Activated CD4-positive, alpha-beta T cell treated with anti-CD3 and anti-CD28 coated beads for 36 hours (primary cell): ENCODE data around the gene KRT6C. TPM values are rescaled to one million over a fixed set of nuclear protein-coding genes. Genes with fewer than 3 reads are reported as not detected.
"Not testable (repeated sequence)": the region's sequence is repeated elsewhere in the genome, so short reads cannot be mapped to it uniquely, and the experiment has no call there.

Experiments
- ATAC-seq: fragments of 200-7000 bp; cut with Tn5 transposase; one replicate; pipeline ENCODE4 v1.10.0; 2021; ENCODE audit warnings: mild to moderate bottlenecking, moderate library complexity
- CTCF ChIA-PET: fragments of 350-600 bp; sonication (Branson Sonifier 250); formaldehyde crosslinking; loops from one replicate; lab custom pipeline; 2021; ENCODE audit warnings: antibody characterized with exemption; lab: Charles Lee
- POLR2A ChIA-PET: fragments of 350-600 bp; sonication (Branson Sonifier 250); formaldehyde crosslinking; loops from one replicate; lab custom pipeline; 2021; ENCODE audit warnings: antibody characterized with exemption, inconsistent platforms; lab: Charles Lee
- DNase-seq: peaks from one replicate; pipeline ENCODE4 v3.0.0-alpha.2; 2020
- H3K27ac Mint-ChIP-seq: one replicate; pipeline ENCODE4 v1.8.0; 2021; ENCODE audit warnings: mixed read lengths
- H3K27me3 Mint-ChIP-seq: one replicate; pipeline ENCODE4 v1.8.0; 2021; ENCODE audit warnings: mixed read lengths
- H3K36me3 Mint-ChIP-seq: one replicate; pipeline ENCODE4 v1.8.0; 2021; ENCODE audit warnings: low read depth, mixed read lengths
- H3K4me1 Mint-ChIP-seq: one replicate; pipeline ENCODE4 v1.8.0; 2021; ENCODE audit warnings: mixed read lengths
- H3K4me3 Mint-ChIP-seq: one replicate; pipeline ENCODE4 v1.8.0; 2021; ENCODE audit warnings: mild to moderate bottlenecking, moderate library complexity, mixed read lengths
- H3K9me3 Mint-ChIP-seq: one replicate; pipeline ENCODE4 v1.8.0; 2021; ENCODE audit warnings: low read depth, mixed read lengths
- intact Hi-C, 2 experiments: fragments of 100-400 bp; cut with DNase I in 1 of 2; cut with micrococcal nuclease in 1 of 2; formaldehyde crosslinking; loops; one replicate each; pipeline versions ENCODE4 v1.14.2 to v1.15.1; 2022 to 2024; cut with DNase I, micrococcal nuclease
- total RNA-seq, 2 experiments: library from RNA; stranded (reverse); gene quantifications; one replicate each; pipeline ENCODE4 v1.2.3, GENCODE V29; 2021

The KRT6C gene
- total RNA-seq, 2 experiments from 2014 or later: not detected

DNA sequence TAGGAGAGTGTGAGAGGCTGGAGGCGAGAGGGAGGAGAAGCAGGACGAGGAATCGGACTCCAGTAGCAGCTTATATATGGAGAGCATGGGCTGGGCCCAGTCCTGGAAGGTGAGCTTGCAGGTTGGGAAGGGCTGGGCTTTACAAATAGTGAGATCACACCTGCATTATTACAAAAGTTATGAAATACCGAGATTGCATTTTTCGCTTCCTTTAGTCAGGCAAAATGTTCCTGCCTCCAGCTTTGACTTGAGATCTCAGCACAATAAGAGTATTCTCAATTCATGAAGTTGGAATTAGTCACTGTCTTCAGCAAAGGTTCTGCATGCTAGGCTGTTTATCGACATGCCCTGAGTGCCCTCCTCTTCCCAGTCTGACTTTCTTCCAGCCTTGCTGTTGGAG lies 21.5 kb downstream of the KRT6C start, which contains the start of gene KRT6B:
TSS of gene KRT6B (minus strand) at position 46 of the 400 bp plus-strand sequence. CDS start 68 bp downstream, outside the sequence.
- Mint-ChIP-seq H3K4me1 (peaks cover 4% of the 10 kb centered on the region), H3K27me3 (no peaks in the 10 kb centered on the region), H3K9me3 (no peaks in the 10 kb centered on the region), H3K4me3 (no peak within 1 kb of the TSS), H3K27ac (no peak within 1 kb of the TSS), H3K36me3 (no peaks in the 10 kb centered on the region)
- intact Hi-C loops: no loop called here
- ATAC-seq (no peak), DNase-seq (no peak)
- ChIA-PET POLR2A (no interaction called here), CTCF (no interaction called here)

DNA sequence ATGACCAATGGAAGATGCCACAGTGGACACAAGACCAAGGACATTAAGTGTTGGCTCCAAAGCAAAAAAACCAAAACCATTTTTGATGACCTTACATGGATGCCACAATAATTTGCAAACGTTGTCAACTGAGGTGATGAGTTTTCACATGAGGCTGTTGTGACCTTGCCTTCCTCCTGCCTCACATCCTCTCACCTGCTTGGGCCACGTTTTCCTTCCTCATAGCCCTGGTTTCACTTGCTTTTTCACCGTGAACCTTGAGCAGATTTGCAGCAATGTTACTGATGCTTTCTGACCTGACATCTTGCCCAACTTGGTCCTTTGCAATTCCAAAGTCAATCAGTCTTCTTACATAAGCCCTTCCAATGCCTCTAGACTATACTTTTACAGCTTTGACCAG lies 25.4 kb downstream of the KRT6C start:
- H3K36me3 Mint-ChIP-seq: no peaks in the 10 kb centered on the region
- peaks cover 9% of the 10 kb centered on the region for H3K27me3 Mint-ChIP-seq
- intact Hi-C loops: no loop called here
- H3K27ac Mint-ChIP-seq: no peak overlapping the region
- ChIA-PET POLR2A (no interaction called here), CTCF (no interaction called here)
- H3K9me3 Mint-ChIP-seq: no peaks in the 10 kb centered on the region
- DNase-seq (no peak), ATAC-seq (no peak)
- no peak overlapping the region for H3K4me3 Mint-ChIP-seq
- H3K4me1 Mint-ChIP-seq: no peaks in the 10 kb centered on the region

DNA sequence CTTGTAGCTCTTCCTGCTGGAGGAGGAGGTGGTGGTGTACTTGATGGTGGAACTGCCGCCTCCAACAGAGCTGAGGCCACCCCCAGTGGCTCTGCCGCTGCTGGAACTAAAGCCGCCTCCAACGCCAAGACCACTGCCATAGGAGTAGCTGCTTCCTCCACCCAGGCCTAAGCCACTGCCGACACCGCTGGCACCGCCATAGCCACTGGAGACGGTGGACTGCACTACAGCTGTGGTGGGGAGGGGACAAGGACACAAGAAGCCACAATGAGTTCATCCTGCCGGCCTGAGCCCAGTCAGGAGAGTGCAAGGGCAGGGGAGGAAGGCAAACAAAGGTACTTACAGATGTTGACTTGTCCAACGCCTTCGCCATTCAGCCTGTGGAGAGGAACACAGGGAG lies 26.4 kb downstream of the KRT6C start:
- H3K27ac Mint-ChIP-seq: not testable (repeated sequence)

DNA sequence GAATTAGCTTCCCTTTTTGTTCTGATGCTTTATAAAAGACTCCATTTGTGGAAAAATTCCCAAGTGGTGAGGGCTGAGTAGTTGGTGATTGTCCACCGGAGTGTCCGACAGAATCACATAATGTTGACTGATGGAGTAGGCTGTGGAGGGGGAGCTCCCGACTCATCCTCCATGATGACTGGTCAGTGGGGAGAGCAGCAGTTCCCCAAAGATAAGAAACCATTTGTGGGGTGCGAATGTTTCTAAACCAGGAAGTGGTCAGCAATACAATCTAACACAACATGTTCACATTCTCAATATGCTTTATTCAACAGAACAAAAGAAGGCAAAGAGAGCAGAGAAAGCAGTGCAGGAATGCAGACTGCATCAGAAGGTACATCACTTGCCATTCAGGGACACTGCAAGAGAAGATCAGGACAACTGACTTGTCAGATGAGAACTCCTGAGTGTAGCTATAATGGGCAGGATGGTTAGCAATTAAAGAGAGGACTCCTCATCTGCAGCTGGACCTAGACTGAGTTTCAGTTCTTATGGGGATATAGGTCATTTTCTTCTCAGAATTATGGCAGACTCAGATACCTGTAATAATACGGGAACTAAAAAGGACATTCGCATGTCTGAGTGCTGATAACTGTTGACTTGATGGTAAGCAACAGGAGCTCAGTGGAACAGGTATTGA lies 27.1 kb downstream of the KRT6C start:
- ChIA-PET POLR2A (no interaction called here), CTCF (no interaction called here)
- no peaks in the 10 kb centered on the region for H3K4me1 Mint-ChIP-seq
- H3K9me3 Mint-ChIP-seq: no peaks in the 10 kb centered on the region
- intact Hi-C loops: loop anchor here in 1 of 2 experiments (1.0 kb wide), 1 partner anchor 10 kb away; no protein-coding TSS in a partner anchor
- no peaks in the 10 kb centered on the region for H3K36me3 Mint-ChIP-seq
- no peak overlapping the region for H3K27ac Mint-ChIP-seq
- DNase-seq (no peak), ATAC-seq (no peak)
- H3K4me3 Mint-ChIP-seq: no peak overlapping the region
- H3K27me3 Mint-ChIP-seq: peaks cover 16% of the 10 kb centered on the region

More for the DNA sequence above, 26.4 kb downstream of the KRT6C start:
- peaks cover 15% of the 10 kb centered on the region for H3K27me3 Mint-ChIP-seq
- POLR2A ChIA-PET, H3K4me3 Mint-ChIP-seq, CTCF ChIA-PET, DNase-seq, H3K36me3 Mint-ChIP-seq, H3K9me3 Mint-ChIP-seq, intact Hi-C loops, ATAC-seq, H3K4me1 Mint-ChIP-seq: not testable (repeated sequence)

DNA sequence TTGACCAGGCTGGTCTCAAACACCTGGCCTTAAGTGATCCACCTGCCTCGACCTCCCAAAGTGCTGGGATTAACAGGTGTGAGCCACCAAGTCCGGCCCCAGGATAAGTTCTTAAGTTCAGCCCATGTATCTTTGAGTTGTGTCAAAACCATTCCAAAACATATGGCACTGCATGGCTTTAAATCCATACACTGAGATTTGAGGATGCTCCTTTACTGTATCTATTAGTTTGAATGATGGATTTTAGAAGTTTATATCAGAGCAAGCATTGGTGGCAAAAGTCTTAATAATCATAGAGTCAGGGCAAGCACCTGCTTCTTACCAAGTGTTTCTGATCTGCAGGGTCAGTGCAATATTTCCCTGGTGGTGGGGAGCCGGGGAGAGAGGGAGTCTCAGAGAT lies 27.7 kb downstream of the KRT6C start:
- ChIA-PET POLR2A (no interaction called here), CTCF (no interaction called here)
- DNase-seq: no peak
- no peak for ATAC-seq
- Mint-ChIP-seq H3K9me3 (no peaks in the 10 kb centered on the region), H3K36me3 (no peaks in the 10 kb centered on the region), H3K4me1 (no peaks in the 10 kb centered on the region), H3K27ac (no peak overlapping the region), H3K4me3 (no peak overlapping the region), H3K27me3 (peaks cover 20% of the 10 kb centered on the region)
- intact Hi-C loops: loop anchor here in 1 of 2 experiments (1.0 kb wide), 1 partner anchor 10 kb away; no protein-coding TSS in a partner anchor

DNA sequence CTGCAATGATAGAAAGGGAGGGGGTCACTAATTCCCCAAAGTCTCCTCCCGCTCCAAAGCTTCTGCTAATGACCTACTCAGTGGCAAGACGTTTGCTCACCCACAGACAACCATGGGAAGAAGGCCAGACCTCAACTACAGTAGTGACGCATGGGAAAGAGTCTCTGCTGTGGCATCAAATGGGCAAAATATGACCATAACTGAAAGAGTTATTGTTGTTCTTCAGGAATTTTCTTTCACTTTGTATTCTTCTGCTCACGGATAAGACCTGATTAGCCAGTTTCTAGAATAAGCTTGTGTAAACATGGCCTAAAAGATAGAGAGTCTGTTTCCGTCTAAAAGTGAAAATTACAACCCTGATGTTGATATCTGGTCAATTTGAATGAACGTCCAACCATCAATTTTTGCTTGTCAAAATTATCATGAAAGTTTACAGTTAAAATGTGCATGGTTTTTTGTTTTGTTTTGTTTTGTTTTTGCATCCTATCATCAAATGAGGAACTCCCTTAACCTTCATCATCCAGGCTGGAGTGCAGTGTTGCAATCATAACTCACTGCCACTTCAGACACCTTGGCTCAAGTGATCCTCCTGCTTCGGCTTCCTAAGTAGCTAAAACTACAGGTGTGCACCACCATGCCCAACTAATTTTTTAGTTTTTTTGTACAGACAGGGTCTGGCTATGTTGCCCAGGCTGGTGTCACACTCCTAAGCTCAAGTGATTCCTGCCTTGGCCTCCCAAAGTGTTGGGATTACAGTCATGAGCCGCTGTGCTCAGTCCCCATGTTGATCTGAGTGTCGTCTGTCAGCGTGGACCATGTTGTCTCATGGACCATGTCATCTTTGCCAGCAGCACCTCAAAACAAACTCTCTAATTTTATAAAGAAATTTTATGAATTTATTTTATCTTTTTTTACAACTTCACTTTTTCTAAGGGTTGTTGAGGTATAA lies 28.7 kb downstream of the KRT6C start:
- no peaks in the 10 kb centered on the region for H3K9me3 Mint-ChIP-seq
- H3K4me3 Mint-ChIP-seq: no peak overlapping the region
- no peak overlapping the region for H3K27ac Mint-ChIP-seq
- POLR2A ChIA-PET: no interaction called here
- intact Hi-C loops: no loop called here
- CTCF ChIA-PET: no interaction called here
- no peaks in the 10 kb centered on the region for H3K4me1 Mint-ChIP-seq
- no peak for DNase-seq
- ATAC-seq: no peak
- H3K27me3 Mint-ChIP-seq: peaks cover 21% of the 10 kb centered on the region
- no peaks in the 10 kb centered on the region for H3K36me3 Mint-ChIP-seq

DNA sequence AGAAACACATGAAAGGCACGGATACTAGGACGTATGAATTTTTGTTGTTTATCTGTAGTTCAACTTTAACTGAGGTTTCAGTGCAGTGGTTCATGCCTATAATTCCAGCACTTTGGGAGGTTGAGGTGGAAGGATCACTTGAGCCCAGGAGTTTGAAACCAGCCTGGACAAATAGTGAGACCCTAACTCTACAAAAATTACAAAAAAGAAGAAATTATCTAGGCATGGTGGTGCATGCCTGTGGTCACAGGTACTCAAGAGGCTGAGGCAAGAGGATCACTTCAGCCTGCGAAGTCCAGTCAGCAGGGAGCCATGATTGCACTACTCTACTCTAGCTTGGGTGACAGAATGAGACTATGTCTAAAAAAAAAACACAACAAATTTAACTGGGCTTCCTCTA lies 29.6 kb downstream of the KRT6C start:
- Mint-ChIP-seq H3K4me1 (no peaks in the 10 kb centered on the region), H3K36me3 (no peaks in the 10 kb centered on the region), H3K4me3 (no peak overlapping the region), H3K9me3 (no peaks in the 10 kb centered on the region), H3K27ac (no peak overlapping the region), H3K27me3 (peaks cover 23% of the 10 kb centered on the region)
- intact Hi-C loops: no loop called here
- ChIA-PET CTCF (no interaction called here), POLR2A (no interaction called here)
- DNase-seq (no peak), ATAC-seq (no peak)

DNA sequence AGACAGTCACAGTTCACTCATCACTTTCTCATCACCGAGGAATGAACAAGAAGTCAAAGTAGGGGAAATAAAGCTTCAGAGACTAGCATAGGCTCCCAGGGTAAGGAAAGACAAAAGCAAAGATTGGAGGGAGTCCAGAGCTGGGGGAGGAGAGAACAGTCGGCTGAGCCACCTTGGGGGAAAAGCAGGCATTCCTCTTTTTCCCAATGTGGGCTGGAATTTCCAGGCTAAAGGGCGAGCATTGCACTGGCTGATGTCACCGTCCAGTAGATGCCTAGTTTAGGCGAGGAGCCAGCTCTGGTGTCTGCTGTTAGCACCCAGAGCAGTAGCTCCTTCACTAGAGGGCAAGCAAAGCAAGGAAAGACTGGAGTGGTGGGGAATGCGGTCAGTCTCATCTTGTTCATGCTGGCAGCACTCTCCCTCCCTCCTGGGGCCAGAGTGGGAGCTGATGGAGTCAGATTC lies 31.0 kb downstream of the KRT6C start:
- ChIA-PET CTCF (no interaction called here), POLR2A (no interaction called here)
- no peaks in the 10 kb centered on the region for H3K9me3 Mint-ChIP-seq
- H3K4me3 Mint-ChIP-seq: no peak overlapping the region
- ATAC-seq (no peak), DNase-seq (no peak)
- H3K27me3 Mint-ChIP-seq: peaks cover 23% of the 10 kb centered on the region
- H3K27ac Mint-ChIP-seq: no peak overlapping the region
- no peaks in the 10 kb centered on the region for H3K36me3 Mint-ChIP-seq
- no peaks in the 10 kb centered on the region for H3K4me1 Mint-ChIP-seq
- intact Hi-C loops: no loop called here

DNA sequence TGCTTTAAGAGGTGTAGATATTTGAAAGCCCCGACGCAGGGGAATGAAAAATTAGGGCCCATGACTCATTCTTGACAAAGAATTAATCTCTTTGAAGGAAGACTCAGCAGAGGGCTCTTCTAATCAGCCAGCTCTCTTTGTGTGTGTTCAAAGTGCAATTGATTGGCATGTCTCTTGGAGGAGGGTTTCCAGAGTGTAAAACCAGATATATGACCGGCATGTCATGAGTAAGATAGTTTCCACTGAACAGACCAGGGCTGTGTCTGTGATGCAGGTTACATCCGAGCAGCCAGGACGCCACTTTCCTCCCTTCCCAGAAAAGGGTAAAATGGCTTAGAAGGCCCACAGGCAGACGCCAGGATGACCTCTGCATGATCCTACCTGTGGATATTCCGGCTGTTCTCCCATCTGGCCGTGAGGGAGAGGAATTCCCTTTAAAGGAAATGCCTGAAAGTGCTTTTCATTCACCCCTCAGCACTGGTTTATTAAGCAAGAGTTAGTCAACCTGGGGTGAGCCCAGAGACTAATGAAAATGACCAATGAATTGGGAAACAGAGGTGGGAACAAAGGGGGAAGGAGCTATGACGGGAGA lies 32.2 kb downstream of the KRT6C start:
- ChIA-PET CTCF (no interaction called here), POLR2A (no interaction called here)
- Mint-ChIP-seq H3K4me3 (no peak overlapping the region), H3K27me3 (peaks cover 24% of the 10 kb centered on the region), H3K27ac (no peak overlapping the region), H3K4me1 (no peaks in the 10 kb centered on the region), H3K36me3 (no peaks in the 10 kb centered on the region), H3K9me3 (no peaks in the 10 kb centered on the region)
- intact Hi-C loops: no loop called here
- DNase-seq: no peak
- no peak for ATAC-seq

DNA sequence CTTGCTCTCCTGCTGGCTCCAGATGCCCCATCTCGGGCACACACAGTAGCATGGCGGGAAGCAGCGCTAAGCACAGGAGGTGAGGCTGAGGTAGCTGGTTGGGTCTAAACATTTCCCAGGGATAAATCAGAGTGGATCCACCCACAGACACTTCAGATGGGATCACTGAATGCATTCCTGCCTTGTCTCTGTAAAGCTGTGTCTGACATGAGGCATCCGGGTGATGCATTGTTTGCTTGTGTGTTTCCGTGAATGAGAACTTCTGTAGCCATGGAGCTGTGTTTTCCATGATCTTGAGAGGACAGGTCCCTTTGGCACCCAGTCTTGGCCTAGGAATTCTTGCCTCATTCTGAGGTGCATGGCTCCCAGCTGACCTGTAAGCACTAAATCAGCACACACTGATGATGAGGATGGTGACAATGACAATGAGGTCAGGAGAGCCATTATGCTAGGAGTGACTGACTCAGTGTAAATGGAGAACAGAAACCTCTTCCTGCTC lies 32.7 kb downstream of the KRT6C start:
- POLR2A ChIA-PET: no interaction called here
- Mint-ChIP-seq H3K4me3 (no peak overlapping the region), H3K27me3 (peaks cover 22% of the 10 kb centered on the region), H3K36me3 (no peaks in the 10 kb centered on the region), H3K27ac (no peak overlapping the region), H3K4me1 (no peaks in the 10 kb centered on the region), H3K9me3 (no peaks in the 10 kb centered on the region)
- intact Hi-C loops: no loop called here
- no peak for DNase-seq
- CTCF ChIA-PET: no interaction called here
- ATAC-seq: no peak

DNA sequence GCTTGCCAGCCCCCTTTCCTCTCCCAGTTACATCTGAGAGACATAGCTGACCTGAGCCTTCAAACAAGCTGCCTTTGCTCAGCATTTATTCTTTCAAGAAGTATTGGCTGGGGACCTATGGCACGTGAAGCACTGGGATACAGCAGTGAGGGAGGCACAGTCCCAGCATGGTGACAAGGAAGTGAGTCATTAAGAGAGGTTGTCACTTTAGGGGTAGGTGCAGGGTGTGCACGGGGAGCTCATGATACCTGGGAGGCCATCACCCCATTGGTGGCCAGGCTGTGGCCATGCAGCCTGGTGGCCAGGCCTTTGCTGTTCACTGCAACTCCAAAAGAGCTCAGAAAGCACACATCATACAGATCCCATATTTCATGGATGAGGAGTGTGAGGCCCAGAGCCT lies 33.8 kb downstream of the KRT6C start:
- ATAC-seq (no peak), DNase-seq (no peak)
- H3K27ac Mint-ChIP-seq: no peak overlapping the region
- no peaks in the 10 kb centered on the region for H3K4me1 Mint-ChIP-seq
- CTCF ChIA-PET: no interaction called here
- no peaks in the 10 kb centered on the region for H3K9me3 Mint-ChIP-seq
- intact Hi-C loops: no loop called here
- H3K4me3 Mint-ChIP-seq: no peak overlapping the region
- peaks cover 22% of the 10 kb centered on the region for H3K27me3 Mint-ChIP-seq
- H3K36me3 Mint-ChIP-seq: no peaks in the 10 kb centered on the region
- POLR2A ChIA-PET: interaction anchor here (0.5 kb wide), 1 partner anchor 27 kb away, joined by 3 read pairs; no protein-coding TSS in a partner anchor
